Measurements from ENCODE around the gene DPP3. TPM values are rescaled to one million over a fixed set of nuclear protein-coding genes. Genes with fewer than 3 reads are reported as not detected.

DPP3 gene
- total RNA-seq, 1 donor: 70.4 TPM

DNA sequence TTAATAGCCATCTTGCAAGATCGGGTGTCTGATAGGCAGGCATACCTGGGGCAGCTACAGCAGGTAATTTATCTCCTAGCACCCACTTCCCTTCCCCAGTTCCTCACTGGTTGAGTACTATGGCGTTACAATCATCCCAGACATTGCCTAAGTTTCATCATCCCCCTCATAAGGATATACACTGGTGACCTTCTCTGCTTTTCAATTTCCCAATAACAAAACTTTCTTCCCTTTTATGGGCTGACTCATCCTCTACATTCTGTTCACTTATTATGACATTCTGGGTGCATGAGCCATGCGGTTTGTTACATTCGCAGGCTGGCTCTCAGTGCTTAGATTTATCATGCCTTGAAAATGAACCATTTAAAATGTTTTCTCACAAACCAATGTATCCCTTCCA lies 36.6 kb upstream of the DPP3 start:
- H3K4me3 ChIP-seq (ENCODE audit: low read depth, low read length): no peak overlapping the region
- DNase-seq (ENCODE audit: low read depth): peak; percentile 95
- no peak for TF ChIP-seq CTCF (IDR thresholded peaks at IDR 0.05; ENCODE audit: insufficient read depth, low read depth, low read length)

- H3K4me3 ChIP-seq (ENCODE audit: low read depth, low read length): no peak overlapping the region
- no peak for DNase-seq (ENCODE audit: low read depth)
- TF ChIP-seq CTCF (IDR thresholded peaks at IDR 0.05; ENCODE audit: insufficient read depth, low read depth, low read length): no peak
Measured at GRCh38 chr11:66447012-66447411, 33.2 kb upstream of the DPP3 start.

- no peak for TF ChIP-seq CTCF (IDR thresholded peaks at IDR 0.05; ENCODE audit: insufficient read depth, low read depth, low read length)
- H3K4me3 ChIP-seq (ENCODE audit: low read depth, low read length): no peak overlapping the region
- no peak for DNase-seq (ENCODE audit: low read depth)
Measured at GRCh38 chr11:66448523-66448922, 31.7 kb upstream of the DPP3 start.

- no peak for DNase-seq (ENCODE audit: low read depth)
- no peak overlapping the region for H3K4me3 ChIP-seq (ENCODE audit: low read depth, low read length)
- TF ChIP-seq CTCF (IDR thresholded peaks at IDR 0.05; ENCODE audit: insufficient read depth, low read depth, low read length): no peak
Measured at GRCh38 chr11:66450560-66450959, 29.7 kb upstream of the DPP3 start.

DNA sequence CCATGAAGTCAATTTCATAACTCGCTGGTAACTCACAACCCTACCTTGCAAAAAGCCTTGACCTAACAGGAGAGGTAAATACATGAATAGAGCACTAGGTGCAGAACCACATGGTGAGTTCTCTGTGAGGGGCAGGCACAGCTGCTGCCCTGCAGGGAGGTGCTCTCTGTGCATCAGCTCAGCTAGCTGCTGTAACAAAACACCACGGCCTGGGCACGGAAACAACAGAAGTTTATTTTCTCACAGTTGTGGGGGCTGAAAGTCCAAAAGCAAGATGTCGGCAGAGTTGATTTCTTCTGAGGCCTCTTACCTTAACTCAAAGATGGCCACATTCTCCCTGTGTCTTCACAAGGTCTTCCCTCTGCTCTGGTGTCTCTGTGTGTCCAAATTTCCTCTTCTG lies 28.6 kb upstream of the DPP3 start:
- no peak overlapping the region for H3K4me3 ChIP-seq (ENCODE audit: low read depth, low read length)
- TF ChIP-seq CTCF (IDR thresholded peaks at IDR 0.05; ENCODE audit: insufficient read depth, low read depth, low read length): no peak

GRCh38 chr11:66454247-66454646 lies 26.0 kb upstream of the DPP3 start:
- no peak overlapping the region for H3K4me3 ChIP-seq (ENCODE audit: low read depth, low read length)
- no peak for DNase-seq (ENCODE audit: low read depth)
- no peak for TF ChIP-seq CTCF (IDR thresholded peaks at IDR 0.05; ENCODE audit: insufficient read depth, low read depth, low read length)

More for the DNA sequence above, 28.6 kb upstream of the DPP3 start:
- no peak for DNase-seq (ENCODE audit: low read depth)

DNA sequence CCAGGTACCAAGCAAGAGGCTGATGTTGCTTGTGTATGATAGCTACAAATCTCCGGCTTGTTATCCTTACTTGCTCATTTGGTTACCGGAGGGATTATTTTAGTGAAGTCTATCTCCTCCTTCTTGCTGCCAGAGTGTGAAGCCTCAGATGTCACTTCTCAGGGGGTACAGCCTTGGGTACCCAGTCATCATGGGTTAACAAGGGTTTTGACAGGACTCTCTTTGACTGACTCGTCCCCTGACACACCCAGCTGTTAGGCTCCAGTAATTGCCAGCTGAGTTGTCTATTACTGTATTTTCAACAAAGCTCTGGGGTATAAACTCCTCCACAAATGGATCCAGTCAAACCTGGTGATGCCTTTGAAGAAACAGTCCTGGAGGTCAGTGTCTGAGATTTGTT lies 25.4 kb upstream of the DPP3 start:
- H3K4me3 ChIP-seq (ENCODE audit: low read depth, low read length): no peak overlapping the region
- no peak for TF ChIP-seq CTCF (IDR thresholded peaks at IDR 0.05; ENCODE audit: insufficient read depth, low read depth, low read length)
- no peak for DNase-seq (ENCODE audit: low read depth)
